ENCODE results near the gene SLC45A1.
"Not testable (repeated sequence)": the region's sequence is repeated elsewhere in the genome, so short reads cannot be mapped to it uniquely, and the experiment has no call there.

Gene SLC45A1
- total RNA-seq: 0 to 2.4 (median 0.02) reads per million in 17 experiments

DNA sequence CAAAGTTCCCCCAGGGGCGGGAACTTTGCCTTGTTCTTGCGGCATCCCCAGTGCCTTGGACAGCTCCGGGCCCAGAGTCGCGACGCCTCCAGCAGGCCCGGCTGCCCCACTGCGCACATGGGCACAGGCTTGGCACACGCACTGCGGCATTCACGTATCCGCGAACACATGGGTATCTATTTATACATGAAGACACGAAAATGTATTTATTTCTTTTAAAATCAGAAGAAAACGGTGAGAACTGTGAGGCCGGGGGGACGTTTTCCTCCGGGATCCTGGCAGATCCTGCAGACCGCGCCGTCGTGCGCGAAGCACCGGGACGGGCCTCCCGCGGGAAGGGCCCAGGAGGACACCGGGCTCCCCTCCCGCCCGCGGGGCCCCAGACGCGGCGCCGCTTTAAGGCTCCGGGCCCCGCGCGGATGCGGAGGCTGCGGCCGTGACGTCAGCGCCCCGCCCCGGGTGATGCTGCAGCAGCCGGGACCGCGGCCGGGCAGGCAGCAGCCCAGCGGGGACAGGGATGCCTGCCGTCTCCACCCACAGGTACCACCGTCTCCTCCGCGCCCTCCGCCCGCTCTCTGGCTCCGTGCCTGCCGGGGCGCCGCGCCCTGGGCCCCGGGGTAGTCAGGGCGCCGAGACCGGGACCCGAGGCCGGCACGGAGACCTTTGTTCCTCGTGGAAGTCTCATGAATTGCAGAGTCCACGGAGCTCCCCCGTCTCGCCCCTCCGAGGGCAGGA is at the start of gene SLC45A1:
Gene SLC45A1, plus strand, starts transcription at position 468 of the 735 bp plus-strand sequence. CDS start 6,216 bp downstream, outside the sequence.
- DNase-seq: peak; percentile 75 to 91 (median 81)

GRCh38 chr1:8273036-8273435 is 44.9 kb upstream of the SLC45A1 start:
- DNase-seq: no peak

DNA sequence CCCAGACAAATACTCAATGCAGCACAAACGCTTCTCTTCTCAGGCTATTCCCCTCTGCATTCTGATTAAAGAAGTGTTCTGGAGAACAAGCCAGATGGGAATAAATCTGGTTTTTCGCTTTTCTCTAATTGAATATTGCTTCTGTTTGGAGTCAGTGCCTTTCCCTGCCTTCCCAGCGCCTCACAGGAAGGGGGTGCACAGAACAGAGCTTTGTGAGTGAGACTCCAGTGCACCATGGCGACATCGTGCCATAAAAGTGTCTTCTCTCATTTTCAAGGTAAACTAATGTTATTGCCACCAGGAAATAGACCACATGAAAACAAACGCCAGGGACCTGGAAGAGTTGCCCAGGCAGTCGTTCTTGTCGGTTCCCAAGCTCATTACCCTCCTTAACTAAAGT is 43.6 kb upstream of the SLC45A1 start:
- no peak for DNase-seq

- no peak for DNase-seq
Observed at GRCh38 chr1:8276173-8276914, 41.6 kb upstream of the SLC45A1 start.

DNA sequence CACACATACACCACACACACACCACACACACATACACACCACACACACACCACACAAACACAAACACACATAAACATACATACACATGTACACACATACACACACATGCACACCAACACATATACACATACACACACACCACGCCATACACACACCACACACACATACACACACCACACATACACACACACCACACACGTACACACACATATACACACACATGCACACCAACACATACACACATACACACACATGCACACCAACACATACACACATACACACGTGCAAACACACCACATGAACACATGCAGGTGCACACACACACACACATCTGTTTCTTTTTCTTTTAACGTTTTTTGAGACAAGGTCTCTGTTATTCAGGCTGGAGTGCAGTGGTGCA is 41.0 kb upstream of the SLC45A1 start:
- no peak for DNase-seq

GRCh38 chr1:8278677-8279076 is 39.2 kb upstream of the SLC45A1 start:
- DNase-seq: not testable (repeated sequence)

- DNase-seq: peak; percentile 66 to 79 (median 78)
Observed at GRCh38 chr1:8281843-8282509, 35.9 kb upstream of the SLC45A1 start.

DNA sequence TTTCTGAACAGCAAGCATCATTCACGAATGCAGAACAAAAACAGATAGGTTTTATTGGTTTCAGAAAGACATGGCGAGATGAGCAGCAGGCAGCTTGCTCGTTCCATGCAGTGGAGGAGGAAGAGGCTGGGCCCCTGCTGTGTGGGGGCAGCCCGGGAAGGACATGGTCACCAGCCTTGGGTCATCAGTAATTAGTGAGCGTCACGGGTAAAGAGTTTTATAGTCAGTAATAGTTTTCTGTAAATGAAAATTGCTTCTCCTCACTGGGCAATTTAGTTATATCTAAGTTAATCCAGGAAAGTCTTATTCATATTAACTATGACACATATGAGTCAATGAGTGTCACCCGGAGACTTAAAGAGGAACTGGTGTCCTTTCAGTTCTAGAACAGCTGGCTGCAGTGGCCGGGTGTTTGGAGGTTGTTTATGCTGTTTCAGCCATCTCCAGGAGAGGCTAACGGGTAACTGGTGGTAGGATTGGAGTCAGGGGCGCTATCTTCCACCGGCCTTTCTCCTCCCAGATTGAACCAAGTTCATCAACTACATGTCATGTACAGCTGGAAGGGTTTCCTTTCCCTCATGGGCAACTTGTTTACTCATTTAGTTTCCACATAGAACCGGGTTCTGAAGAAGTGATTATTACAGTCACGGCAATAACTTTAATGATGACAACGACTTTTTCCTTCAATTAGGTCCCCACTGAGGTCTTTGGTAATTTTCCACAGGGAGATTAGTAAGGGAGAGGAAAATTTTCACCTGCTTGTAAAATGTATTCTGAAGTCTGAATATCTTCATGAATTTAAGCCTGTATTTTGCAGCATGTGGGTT is 34.6 kb upstream of the SLC45A1 start:
- peak; percentile 82 to 91 (median 86) for DNase-seq

DNA sequence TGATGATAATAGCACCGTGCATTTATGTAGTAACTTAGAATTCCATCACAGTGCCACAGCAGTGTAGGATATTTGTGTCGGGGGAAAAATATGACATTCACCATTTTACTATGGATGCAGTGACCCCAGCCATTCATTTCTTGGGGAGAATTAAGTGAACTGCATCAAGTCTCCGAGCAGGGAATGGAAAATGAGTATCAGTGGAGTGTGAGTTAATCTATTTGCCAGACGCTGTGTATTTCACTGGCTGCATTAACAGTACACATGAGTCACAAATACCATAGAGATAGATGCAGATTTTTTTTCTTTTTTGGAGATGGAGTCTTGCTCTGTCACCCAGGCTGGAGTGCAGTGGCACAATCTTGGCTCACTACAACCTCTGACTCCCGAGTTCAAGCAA is 33.8 kb upstream of the SLC45A1 start:
- no peak for DNase-seq

DNA sequence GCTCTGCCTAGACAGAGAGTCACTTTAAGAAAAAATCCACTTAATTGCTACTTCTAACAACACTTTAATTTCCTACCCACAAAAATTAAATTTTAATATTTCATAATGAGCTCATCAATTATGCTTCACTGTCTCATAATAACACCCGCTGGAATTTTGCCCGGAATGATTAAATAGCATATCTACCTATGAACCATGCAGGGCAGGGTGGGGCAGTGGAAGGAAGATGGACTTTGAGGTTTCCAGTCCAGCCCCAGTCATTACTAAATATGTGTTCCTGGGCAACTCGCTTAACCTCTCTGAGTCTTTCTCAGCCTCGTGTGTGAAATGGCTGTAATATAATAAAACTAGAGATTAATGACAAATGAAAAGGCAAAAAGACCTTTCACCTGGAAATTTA is 32.8 kb upstream of the SLC45A1 start:
- DNase-seq: no peak

DNA sequence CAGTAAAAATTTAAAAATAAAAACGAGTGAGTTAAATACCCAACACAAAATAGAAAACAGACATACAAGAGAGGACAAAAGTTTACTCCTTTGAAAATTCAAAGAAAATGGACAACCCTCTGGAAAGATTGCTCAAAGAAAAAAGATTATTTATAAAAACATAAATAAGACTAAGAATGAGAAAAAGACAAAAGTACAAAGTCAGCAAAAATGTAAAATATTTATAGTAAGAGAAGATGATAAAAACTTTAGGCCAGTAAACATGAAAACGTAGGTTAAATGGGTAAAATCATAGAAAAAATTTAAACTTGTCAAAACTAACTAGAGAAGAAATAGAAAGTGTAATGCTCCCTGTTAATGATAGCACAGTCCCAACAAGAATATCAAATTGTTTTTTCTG is 31.9 kb upstream of the SLC45A1 start:
- no peak for DNase-seq

DNA sequence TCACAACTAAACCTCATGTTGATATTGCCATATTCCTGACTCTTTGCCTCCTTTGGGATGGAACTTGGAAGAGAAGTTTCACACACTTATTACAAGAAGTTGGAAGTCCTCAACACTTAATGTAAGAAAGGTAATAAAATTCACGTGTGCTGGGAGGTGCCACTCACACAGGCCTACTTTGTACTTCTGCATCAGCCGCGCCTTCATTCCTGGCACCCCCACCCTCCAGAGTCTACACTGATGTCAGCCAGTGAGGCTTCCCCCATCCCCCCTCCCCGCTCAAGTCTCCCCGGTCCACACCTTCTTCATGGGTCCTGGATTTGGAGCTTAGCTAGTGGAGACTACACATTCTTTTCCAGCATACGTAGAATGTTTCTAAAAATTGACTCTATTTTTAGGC is 24.8 kb upstream of the SLC45A1 start:
- no peak for DNase-seq

DNA sequence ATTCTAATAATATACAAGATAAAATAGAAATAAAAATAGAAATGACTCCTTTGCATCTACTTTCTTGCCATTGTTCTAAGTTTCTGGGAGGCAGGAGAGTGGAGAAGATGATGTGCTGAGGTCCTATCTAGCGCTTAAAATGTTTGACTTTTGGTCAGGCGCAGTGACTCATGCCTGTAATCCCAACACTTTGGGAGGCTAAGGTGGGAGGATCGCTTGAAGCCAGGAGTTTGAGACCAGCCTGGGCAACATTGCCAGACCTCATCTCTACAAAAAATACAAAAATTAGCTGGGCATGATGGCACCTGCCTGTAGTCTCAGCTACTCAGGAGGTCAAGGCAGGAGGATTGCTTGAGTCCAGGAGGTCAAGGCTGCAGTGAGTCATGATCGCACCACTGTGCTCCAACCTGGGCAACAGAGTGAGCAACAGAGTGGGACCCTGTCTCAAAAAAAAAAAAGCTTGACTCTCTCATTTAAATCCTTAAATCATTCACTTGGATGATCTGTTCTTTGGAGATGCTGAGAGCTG is 24.2 kb upstream of the SLC45A1 start:
- DNase-seq: no peak

GRCh38 chr1:8294170-8294697 is 23.7 kb upstream of the SLC45A1 start:
- DNase-seq: no peak

- DNase-seq: no peak
Observed at GRCh38 chr1:8297245-8297644, 20.7 kb upstream of the SLC45A1 start.

GRCh38 chr1:8299963-8300362 is 18.0 kb upstream of the SLC45A1 start:
- DNase-seq: no peak

DNA sequence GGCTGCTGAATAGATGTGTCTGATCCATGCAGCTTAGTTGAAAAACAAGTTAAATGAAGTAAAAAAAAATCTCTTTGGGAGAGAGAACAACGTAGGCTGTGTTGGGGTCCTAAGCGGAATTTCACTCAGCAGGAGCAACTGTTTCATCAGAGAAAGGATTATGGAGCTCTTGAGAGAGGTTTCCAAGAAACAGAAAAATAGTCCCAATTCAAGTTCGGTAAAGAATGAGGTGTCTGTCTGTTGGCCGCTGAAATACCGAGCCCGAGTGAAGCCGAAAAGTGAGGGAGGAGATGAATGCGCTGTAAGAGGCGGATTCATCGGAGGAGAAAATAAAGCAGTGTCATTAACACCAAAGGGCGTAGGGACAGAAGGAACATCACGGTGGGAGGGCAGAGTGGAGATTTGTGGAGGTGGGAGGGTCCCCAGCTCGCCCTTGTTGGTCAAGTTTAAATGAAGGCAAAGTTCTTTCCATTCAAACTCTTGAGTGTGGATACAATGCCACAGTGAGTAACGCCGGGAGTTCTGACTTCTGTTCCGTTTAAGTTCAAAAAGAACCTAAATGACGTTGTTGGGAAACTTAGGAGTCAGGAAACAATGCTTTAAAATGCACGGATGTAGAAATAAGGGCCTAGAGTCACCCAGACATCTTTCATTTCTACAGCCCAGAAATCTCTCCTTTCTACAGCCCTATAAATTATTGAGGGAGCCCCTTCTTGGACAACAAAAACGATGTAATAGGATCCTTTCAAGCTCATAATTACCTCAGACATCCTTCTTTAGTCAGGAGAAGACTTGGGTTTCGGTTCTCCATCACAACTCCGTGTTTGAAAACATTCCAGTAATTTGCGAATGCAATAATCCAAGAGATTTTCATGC is 15.6 kb upstream of the SLC45A1 start:
- DNase-seq: no peak

DNA sequence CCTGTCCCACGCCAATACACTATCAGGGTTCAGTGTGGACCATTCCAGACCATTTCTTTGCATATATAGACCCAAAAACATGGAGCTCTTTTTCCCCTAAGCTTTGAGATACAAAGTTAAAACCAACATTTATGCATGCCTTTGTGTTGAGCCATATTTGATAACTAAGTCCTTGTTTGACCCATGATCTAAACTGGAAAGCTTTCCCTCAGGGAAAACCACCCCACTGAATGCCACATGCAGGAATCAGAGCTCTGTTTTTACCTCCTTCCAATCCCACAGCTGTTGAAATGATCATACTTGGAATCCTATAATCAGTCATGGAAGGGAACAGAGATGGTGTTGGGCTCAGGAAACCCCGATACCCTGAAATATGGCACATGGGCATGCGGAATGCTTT is 14.8 kb upstream of the SLC45A1 start:
- no peak for DNase-seq

GRCh38 chr1:8303876-8304275 is 14.0 kb upstream of the SLC45A1 start:
- no peak for DNase-seq

GRCh38 chr1:8307628-8308027 is 10.3 kb upstream of the SLC45A1 start:
- peak; percentile 52 to 72 (median 70) for DNase-seq

Measured in suppressor macrophage (primary cell).